Ishikawa (cell line): ENCODE measurements around the gene ANKMY1.

ENCODE experiments used
- EP300 ChIP-seq: IDR thresholded peaks from 2 replicates; pipeline ENCODE4 v1.6.1; 2012; ENCODE audit warnings: borderline replicate concordance
- RAD21 ChIP-seq: IDR thresholded peaks from 2 replicates; pipeline ENCODE4 v1.6.1; 2012; ENCODE audit warnings: low read depth
- YY1 ChIP-seq: IDR thresholded peaks from 2 replicates; pipeline ENCODE4 v1.6.1; 2012; ENCODE audit warnings: low read depth
- TF ChIP-seq, protein P1 (sequence below): IDR thresholded peaks from 2 replicates; pipeline ENCODE4 v1.6.1; 2012

DNA sequence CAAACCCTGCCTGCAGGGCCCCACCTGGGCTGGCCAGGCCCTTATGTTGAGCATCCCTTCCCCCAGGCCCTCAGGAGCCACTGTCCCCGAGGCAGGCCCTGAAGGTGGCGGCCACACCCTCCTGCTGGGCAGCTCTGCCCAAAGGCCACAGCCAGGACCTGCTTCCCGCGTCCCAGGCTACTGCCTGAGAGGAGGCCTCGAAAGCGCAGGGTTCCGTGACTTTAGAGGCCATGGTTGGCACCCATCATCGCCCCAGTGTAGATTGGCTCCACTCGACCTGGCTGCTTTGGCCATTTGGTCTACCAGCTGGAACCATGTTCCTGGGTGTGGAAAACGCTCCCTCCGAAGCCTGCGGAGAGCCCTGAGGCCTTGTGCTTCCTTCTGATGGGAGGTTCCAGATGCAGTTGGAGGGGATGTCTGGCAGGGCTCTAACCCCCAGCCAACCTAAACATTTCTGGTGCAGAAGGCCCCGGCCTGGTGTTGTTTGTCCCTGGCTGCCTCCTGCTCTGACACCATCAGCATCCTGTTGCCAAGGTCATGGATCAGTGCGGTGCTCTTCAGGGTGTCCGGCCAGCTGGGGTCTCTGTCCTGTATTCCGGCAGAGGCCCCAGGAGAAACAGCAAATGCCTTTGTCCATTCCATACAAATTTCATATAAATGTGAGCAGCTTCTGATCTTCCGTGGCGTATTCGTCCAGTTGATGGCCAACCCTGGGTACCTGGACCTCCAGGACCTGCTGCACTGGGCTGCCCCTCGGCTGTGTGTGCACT lies 43.5 kb upstream of the ANKMY1 start:
- TF ChIP-seq YY1 (no peak), RAD21 (no peak), EP300 (no peak)
- TF ChIP-seq, protein P1, sequence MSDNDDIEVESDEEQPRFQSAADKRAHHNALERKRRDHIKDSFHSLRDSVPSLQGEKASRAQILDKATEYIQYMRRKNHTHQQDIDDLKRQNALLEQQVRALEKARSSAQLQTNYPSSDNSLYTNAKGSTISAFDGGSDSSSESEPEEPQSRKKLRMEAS, result no peak
